NOMO-1 (cell line): ENCODE data around the gene FTO.

Experiments used
- DNase-seq, 2 experiments: peaks; one replicate each; lab custom pipeline; 2025; ENCODE audit not compliant: unreplicated experiment in 2 of 2; lab: John Stamatoyannopoulos, UW

Gene FTO

GRCh38 chr16:53780051-53780450, 76.1 kb downstream of the FTO start:
- DNase-seq: no peak

GRCh38 chr16:53781023-53781605, 77.2 kb downstream of the FTO start:
- no peak for DNase-seq

- DNase-seq: no peak
Observed at GRCh38 chr16:53782148-53782547, 78.2 kb downstream of the FTO start.

GRCh38 chr16:53784291-53784690, 80.3 kb downstream of the FTO start:
- no peak for DNase-seq

- no peak for DNase-seq
Observed at GRCh38 chr16:53785044-53785443, 81.1 kb downstream of the FTO start.

- no peak for DNase-seq
Observed at GRCh38 chr16:53785916-53786315, 82.0 kb downstream of the FTO start.

GRCh38 chr16:53787423-53787822, 83.5 kb downstream of the FTO start:
- no peak for DNase-seq

GRCh38 chr16:53789137-53789536, 85.2 kb downstream of the FTO start:
- no peak for DNase-seq

- DNase-seq: no peak
Observed at GRCh38 chr16:53792161-53792951, 88.4 kb downstream of the FTO start.

GRCh38 chr16:53803451-53803850, 99.5 kb downstream of the FTO start:
- DNase-seq: no peak

GRCh38 chr16:53803998-53804397, 100.0 kb downstream of the FTO start:
- DNase-seq: no peak

- peak in 1 of 2 experiments; percentile 52 for DNase-seq
Observed at GRCh38 chr16:53804467-53804866, 100.5 kb downstream of the FTO start.

GRCh38 chr16:53805113-53805512, 101.2 kb downstream of the FTO start:
- no peak for DNase-seq

GRCh38 chr16:53805752-53806151, 101.8 kb downstream of the FTO start:
- no peak for DNase-seq

GRCh38 chr16:53809088-53809932, 105.4 kb downstream of the FTO start:
- DNase-seq: no peak

- DNase-seq: no peak
Observed at GRCh38 chr16:53812914-53813313, 109.0 kb downstream of the FTO start.

GRCh38 chr16:53814801-53815200, 110.8 kb downstream of the FTO start:
- DNase-seq: no peak

GRCh38 chr16:53816211-53816836, 112.4 kb downstream of the FTO start:
- peak; percentile 72 to 83 for DNase-seq

GRCh38 chr16:53817117-53817755, 113.3 kb downstream of the FTO start:
- DNase-seq: no peak

GRCh38 chr16:53817812-53818550, 114.0 kb downstream of the FTO start:
- no peak for DNase-seq
